Forelimb muscle (tissue), 1 donor: ENCODE measurements around the gene HRAS. TPM values are rescaled to one million over a fixed set of nuclear protein-coding genes. Genes with fewer than 3 reads are reported as not detected.

Source experiments
- DNase-seq: peaks from one replicate; pipeline ENCODE4 v3.0.0-alpha.2; 2013; ENCODE audit warnings: low read depth
- polyA plus RNA-seq: library from polyadenylated mRNA; unstranded; fragments of 120-200 nt; gene quantifications from one replicate; pipeline ENCODE4 v1.2.1, GENCODE V29; 2013; ENCODE audit not compliant: insufficient read length

The HRAS gene
- polyA plus RNA-seq, 1 donor = 120 TPM

DNA sequence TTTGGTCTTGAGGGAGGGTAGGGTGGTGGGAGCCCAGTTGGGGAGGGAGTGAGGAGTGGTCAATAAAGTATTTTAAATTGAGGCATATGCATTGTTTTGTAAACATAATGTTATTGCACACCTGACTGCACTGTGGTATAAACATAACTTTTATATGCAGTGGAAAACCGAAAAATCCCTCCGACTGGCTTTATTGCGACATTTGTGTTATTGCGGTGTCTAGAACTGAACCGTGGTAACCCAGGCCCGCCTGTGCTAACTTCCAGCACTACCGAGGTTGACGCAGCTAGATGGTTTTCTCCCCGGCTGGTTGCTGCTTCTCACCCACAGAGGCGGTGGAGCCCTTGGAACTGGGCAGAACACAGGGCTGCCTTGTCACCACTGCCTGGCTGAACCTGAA, 20.8 kb downstream of the HRAS start:
- DNase-seq = no peak

DNA sequence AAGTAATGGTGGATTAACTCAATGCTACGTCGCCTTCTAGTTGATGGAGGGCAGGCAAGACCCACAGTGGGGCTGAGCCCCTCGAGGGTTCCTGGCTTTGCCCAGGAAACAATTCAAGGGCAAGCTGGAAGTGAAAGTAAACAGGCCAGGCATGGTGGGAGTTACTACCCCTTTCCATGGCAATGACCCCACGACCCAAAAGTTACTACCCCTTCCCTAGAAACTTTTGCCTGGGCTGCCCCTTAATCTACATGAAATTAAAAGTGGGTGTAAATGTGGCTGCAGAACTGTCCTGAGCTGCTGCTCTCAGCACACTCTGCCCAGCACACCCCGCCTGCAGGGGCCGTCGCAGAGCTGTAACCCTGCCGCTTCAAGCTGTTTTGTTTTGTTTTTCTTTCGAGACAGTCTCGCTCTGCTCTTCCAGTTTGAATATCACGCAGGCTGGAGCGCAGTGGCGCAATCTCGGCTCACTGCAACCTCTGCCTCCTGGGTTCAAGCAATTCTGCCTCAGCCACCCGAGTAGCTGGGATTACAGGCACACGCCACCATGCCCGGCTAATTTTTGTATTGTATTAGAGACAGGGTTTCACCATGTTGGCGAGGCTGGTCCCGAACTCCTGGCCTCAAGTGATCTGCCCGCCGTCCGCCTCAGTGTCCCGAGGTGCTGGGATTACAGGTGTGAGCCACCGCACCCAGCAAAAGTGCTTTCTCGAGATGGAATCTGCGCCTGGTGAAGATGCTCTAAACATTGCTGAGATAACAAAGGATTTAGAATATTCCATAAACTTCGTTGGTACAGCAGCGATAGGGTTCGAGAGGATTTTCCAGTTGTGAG, 22.4 kb downstream of the HRAS start:
- no peak for DNase-seq

DNA sequence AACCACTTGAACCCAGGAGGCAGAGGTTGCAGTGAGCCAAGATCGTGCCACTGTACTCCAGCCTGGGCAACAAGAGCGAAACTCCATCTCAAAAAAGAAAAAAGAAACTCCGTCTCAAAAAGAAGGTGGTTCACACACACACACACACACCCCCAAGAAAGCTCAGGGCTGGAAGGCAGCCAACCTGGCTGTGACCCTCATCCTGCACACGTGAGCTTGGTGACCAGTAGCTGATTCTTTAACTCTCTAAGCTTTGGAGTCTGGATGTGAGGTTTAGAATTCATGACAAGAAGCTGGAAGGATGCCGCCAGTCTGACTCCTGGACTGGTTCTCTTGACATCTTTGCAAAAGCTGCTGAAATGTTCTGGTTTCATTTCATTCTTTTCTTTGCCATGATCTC, 26.4 kb downstream of the HRAS start:
- no peak for DNase-seq

DNA sequence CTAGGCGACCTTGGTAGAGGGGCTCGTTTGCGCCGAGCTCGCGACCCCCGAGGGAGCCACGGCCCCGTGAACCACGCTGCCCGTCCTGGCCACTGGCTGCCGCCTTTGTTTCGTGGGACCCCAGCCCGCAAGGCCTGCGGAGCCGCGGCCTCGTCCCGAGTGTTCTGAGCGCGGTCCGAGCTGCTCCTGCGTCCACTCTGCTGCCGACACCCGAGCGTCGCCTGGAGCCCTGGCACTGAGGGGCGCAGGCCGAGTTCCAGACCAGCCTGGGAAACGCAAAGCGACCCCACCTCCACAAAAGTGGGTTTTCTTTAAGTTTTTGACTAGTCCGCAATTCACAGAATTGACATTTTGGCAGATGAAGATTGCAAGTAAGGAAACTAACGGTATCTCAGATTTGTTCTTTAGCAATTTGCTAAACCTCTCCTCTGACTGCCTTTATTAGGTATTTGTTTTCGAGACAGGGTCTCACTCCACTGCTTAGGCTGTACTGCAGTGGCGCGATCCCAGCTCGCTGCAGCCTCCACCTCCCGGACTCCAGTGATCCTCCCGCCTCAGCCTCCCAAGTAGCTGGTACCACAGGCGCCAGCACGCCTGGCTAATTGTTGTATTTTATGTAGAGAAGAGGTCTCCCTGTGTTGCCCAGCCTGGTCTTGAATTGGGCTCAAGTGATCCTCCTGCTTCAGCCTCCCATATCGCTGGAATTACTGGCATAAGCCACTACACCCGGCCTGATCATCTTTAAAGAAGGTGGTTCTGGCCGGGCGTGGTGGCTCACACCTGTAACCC, 27.5 kb downstream of the HRAS start:
- no peak for DNase-seq

DNA sequence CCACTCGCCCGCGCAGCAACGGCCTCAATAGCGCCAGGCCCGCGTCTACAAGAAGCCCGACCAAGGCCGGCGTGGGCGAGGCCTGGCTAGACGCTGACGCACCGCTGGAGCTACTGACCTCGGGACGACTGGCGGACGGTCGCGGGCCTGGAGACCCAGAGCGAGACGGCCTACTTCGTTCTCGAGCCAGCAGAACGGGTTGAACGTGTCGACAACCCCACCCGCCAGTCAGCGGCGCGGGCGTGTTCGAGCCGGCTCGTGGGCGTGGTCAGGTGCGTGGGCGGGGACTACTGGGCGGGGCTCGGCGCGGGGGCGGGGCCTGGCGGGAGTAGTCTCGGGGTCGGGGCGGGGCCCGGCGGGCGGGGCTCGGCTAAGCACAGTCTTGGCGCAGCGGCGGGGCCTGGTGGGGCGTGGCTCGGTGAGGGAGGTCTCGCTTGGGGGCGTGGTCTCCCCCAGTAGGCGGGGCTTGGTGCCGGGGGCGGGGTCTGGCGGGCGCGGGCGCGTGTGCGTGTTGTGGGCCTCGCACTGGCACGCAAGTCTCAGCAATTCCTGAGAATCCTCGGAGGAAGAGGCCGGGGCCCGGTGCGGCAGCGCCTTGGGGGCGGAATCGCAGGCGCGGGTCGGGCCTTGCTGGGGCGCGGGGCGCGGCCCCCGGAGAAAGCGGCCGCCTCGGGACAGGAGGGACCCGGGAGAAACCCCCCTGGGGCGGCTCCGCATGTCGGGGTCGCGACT, 28.2 kb downstream of the HRAS start, which contains the start of gene RNH1:
RNH1 (minus strand) TSS at position 248 of the 732 bp plus-strand sequence. CDS start 5,080 bp downstream, outside the sequence.
- DNase-seq = peak; percentile 36

DNA sequence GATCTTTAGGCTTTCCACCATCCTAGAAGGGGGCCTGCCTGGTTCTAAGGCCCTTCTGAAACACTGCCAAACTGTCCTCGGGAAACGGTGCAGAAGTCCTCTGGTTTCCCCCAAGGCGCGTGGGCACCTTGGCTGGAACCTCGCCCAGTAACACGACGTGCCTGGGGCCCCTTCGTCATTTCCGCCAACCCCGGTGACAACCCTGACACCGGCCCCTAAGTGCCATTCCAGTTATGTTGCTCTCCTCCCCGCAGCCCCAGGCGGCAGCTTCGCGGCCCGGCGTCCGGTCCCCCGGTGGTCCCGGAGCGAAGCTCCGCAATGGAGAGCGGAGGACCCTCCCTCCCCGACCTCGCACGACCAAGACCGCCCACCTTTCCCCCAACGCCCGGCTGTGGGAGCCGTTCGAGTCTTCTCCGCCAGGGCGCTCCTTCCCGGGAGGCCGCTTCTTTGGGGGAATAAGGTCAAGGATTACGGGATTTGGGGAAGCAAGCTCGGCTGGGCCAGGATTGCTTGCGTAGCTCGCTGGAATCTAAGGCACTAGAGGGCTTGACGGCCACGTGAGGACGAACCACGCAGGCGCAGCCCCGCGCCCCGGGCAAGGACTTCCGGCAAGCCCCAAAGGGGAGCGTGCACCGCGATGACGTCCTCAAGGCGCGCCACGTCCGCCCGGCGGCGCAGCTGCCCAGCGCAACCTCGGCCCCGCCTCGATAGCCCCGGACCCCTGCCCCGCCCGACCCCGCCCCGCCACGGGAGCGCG, 29.0 kb downstream of the HRAS start:
- DNase-seq = peak; percentile 88

DNA sequence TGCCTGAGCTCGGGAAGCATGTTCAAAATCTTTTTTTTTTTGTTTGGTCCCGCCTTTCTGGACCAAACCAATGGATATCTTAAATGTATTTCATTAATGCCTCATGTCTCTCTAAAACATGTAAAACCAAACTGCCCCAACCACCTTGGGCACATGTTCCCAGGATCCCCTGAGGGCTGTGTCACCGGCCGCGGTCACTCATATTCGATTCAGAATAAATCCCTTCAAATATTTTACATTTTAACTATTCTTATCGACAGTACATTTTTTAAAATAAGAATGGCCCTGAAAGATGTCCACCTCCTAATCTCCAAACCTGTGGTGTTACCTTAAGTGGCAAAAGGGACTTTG, 30.4 kb downstream of the HRAS start:
- no peak for DNase-seq

DNA sequence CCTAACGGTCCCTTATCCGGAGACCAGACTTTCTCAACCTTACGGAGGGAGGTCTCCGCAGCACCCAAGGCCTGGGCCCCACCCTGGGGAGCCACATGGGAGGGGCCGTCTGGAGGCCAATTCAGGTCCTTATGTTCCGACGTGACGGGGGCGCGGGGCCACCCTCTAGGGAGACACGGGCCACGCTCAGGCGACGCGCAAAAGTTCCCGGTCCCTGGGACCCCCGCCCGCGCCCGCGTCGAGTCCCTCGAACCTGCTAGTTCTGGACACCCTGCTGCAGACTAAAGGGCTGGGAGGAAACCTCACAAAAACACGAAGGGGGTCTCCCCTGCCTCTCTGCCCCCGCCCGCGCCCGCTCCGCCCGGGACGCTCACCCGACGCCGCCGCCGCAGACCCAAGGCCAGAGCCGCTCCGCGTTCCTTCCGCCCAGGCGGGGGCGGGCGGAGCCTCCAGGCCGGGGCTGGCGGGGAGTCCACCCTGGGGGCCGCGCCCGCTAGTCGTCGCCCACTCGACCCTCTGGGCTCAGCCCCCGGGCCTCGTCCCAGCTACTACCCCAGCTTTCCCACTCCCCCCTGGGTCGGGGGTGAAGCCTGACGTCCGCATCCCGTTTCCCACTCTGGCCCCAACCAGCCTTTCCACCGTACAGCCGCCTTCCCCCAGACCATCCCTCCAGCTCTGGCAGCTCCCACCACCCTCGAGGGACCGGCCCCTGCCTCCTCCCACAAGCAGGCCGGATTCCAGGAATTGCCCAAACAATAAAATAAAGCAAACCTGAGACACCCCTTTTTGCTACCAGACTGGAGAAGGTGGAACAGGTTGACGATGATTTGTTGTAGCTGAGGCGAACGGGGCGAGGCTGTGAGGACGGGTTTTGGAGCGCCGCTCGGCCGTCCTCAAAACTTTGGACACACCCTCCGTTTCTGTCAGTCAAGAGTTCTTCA, 31.1 kb downstream of the HRAS start:
- DNase-seq = peak; percentile 54

DNA sequence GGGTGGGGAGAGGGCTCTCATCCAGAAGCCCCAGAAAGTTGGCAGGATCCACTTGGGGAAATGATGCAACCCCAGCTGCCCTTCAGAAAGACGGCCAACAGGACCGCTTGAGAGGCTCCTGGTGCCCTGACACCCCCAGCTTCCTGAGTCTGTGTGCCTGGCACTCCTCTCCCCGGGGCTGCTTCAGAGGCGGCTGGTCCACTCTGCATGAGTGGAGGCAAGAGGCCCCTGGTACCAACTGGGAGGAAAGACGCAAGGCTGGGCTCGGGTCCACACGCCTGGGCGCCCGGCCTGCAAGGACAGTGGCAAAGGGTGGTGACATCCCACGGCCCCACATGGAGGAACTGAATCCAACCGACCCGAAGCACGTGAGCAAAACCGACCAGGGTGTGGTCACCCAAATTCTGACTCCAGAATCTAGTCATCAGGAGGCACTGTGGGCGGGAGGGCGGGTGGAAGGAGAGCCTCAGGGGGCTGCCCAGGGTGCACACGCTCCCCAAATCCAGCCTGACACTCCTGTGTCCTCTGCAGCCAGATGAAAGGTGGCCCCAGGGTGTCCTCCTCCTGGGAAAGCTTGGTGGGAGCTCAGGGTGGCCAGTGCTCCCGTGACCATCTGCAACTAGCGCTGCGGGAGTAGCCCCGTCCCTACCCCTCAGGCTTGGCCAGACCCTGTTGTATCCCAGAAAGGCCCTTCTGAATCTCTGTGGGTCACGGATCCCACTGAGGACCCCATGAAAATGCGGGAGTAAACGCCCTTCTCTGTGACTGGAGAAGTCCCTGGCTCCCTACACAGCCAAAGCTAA, 32.0 kb downstream of the HRAS start:
- no peak for DNase-seq

DNA sequence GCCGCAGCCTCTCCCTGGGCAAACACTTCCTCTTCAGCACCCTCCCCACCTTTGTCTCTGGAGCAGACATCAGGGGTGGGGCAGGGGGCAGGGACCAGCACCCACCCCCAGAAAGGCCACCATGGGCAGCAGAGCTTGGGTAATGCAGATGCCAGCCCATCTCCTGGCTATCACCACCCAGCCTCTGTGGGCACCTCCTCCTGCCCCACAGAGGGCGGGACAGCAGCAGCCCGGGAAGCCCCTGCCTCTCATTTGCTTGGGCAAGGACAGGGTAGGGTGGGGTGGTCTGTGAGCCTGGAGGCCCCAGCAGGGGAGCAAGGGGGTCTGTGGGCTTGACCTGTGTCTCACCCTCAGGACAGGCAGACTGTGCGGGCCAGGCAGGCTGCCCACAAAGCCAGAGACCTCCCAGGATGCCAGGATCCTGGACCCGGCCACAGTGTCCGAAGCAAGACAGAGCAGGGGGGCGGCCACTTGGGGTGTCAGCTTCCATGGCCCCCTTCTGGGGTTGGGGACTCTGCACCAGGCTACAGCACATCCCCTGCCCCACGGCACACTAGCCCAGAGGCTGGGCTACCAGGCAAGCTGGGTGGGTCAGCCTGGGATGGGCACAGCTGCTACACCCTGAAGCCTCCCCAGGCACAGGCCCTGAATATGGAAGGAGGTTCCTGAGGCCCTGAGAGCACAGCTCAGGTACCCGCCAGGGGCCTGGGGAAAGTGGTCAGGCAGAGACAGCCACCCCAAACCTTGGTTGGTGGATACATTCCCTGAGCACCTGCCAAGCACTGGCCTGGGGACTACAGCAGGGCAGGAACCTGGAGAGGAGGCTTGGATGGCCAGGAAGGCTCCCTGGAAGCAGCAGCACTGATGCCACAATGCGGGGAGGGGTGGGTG, 32.8 kb downstream of the HRAS start:
- DNase-seq = no peak

DNA sequence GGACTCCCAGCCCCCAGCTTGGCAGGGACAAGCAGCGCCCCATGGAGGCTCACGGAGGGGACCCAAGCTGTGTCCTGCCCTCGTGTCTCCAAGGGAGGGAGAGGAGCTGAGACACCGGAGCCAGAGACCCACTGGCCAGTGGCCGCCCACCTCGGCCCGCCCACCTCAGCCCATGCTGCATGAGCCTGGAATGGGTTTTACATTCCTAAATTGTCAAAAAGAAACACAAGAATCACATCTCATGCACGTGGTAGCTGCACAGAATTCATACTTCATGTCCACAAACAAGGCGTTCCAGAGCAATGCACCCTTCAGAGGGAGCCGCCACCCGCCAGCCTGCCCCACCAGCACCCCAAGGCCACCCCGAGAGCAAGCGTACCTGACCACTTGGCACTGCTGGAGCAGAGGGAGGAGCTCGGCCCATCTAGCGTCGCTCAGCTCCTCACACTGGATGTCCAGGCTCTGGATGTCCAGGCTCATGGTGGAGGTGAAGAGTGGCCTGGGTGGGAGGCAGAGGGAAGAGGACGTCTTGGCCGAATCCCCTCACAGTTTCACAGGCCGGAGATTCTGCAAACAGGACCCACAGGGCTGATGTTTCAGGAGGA, 33.6 kb downstream of the HRAS start:
- DNase-seq = no peak

DNA sequence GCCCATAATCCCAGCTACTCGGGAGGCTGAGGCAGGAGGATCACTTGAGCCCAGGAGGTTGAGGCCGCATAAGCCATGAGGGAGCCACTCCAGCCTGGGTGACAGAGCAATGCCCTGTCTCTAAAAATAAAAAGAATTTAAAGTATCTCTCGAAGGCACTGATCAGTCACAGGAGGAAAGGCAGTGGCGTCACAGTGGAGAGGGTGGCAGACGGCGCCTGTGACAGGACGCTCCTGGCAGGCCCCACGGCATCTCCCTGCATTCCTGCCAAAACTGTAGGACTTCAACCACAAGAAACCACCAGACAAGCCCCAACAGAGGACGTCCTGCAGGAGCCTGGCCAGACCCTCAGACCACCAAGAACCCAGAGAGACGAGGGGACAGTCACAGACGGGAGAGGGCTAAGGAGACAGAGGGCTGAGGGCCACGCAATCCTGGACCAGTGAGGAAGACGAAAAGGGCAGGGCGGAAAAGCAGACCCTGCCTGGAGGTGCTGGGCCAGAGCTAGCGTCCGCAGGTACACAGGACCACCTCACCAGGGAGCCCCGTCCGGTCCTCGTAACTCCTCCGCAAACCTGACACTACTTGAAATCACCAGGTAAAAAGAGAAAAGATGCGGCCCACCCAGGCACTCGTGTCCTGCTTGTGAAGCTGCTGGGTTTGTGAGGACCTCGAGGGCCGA, 34.2 kb downstream of the HRAS start:
- DNase-seq = no peak

DNA sequence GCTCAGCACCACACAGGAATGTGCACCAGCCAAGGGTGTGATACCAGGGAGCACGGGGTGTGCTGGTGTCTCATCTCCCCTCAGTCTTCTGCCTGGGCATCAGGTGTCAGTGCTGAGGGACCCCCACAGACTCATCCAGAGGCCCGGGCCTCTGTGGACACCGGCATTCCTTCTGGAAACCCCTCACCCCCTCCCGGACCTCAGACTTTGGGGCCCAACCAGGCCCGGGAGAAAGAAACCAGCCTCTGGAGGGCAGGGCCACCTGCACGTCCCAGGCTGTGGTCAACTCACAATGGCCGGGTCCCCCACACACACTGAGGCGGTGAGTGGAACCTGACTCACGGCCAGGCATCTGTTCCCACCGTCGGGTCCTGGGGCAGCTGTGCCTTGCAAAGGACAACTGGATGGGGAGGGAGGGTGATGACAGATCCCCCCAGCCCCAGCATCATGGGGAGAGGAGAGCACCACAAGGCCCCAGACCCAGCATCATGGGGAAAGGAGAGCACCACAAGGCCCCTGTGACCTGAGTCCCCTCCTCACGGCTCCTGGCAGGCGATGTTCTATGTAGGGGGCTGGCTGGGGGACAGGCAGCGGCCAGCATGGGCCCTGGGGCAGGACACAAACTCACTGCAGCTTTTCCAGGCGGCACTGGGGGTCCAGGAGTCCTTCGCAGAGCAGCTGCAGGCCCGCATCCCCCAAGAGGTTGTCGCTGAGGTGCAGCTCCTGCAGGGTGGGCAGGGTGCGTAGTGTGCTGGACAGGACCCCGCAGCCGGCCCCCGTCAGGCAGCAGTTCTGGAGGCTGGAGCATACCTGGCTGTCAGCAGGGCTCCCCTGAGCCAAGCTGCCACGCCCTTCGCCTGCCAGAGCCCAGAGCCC, 35.9 kb downstream of the HRAS start:
- no peak for DNase-seq

DNA sequence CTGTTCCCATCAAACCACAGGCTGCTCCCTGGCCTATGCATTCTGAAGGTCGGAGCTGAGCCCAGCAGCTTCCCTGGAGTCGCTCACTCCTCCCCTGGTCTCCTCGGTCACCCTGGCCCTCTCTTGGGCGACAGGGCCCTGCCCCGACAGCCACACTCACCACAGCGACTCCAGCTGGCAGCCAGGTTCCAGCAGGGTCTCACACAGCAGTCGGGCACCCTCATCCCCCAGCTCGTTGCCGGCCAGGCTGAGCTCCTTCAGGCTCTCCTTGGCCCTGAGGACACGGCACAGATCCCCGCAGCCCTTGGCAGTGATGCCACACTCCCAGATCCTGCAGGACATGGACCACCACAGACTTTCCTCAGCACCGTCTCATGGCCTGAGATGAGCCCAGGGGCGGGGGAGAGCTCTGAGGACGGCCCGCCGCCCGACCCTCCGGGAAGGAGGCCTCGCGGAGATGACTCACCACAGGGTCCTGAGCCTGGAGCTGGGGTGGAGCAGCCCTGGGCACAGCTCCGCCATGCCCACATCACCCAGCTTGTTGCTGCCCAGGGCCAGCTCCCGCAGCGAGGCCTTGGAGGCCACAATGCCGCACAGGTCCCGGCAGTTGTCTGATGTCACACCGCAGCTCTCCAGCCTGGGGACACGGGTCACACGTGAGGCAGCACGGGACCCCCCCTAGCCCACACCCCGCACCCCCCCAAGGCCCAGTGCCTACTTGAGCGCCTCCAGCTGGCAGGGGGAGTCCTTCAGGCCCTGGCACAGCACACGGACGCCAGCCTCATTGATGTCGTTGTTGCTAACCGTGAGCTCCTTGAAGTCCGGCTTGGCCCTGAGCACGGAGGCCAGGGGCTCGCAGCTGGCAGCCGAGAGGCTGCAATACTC, 36.8 kb downstream of the HRAS start:
- DNase-seq = no peak

DNA sequence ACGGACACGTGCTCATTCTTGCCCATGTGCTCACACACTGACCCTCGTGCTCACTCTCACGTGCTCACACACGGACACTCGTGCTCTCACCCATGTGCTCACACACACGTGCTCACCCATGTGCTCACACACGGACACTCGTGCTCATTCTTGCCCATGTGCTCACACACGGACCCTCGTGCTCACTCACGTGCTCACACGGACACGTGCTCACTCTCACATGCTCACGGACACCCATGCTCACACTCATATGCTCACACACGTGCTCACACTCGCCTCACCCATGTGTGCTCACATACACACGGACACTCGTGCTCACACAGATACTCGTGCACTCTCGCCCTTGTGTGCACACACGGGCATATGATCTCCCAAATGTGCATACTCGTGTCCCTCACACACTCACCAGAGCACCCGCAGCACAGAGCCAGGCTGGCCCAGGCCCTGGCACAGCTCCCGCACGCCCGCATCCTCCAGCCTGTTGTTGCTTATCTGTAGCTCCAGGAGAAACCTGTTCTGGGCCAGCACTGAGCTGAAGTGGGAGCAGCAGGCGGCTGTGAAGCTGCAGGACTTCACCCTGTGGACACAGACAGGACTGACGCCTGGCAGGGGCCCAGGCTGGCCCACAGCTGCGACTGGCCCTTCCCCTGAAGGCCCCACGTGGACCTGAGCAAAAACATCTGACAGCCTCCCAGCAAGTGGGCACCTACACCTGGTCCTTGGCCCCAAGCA, 37.6 kb downstream of the HRAS start:
- DNase-seq = no peak
